Astrocyte (in vitro differentiated cells and primary cell): Measurements from ENCODE around the gene PKNOX1. TPM values are rescaled to one million over a fixed set of nuclear protein-coding genes. Genes with fewer than 3 reads are reported as not detected.

Source experiments
- DNase-seq: peaks from one replicate; pipeline ENCODE4 v3.0.0-alpha.2; 2010; ENCODE audit warnings: low read depth
- FAIRE-seq: peaks from 2 replicates; lab custom pipeline; 2011; peaks lifted over from hg19 to GRCh38; lab: Jason Lieb, UNC
- H2AFZ ChIP-seq: 2 replicates; pipeline ENCODE4 v1.6.0; 2012; ENCODE audit warnings: low read depth, low read length, inconsistent platforms
- H3K27ac ChIP-seq: 2 replicates; pipeline ENCODE4 v1.5.1; 2011; ENCODE audit warnings: low read depth, low read length, inconsistent platforms
- H3K27me3 ChIP-seq: 2 replicates; pipeline ENCODE4 v1.6.0; 2011; ENCODE audit warnings: low read length, inconsistent platforms; ENCODE audit not compliant: insufficient read depth
- H3K36me3 ChIP-seq: 2 replicates; pipeline ENCODE4 v1.5.1; 2011; ENCODE audit warnings: low read length, inconsistent platforms; ENCODE audit not compliant: insufficient read depth
- H3K4me1 ChIP-seq: 2 replicates; pipeline ENCODE4 v1.5.1; 2011; ENCODE audit warnings: low read length, inconsistent platforms; ENCODE audit not compliant: insufficient read depth
- H3K4me2 ChIP-seq: 2 replicates; pipeline ENCODE4 v1.6.0; 2012; ENCODE audit warnings: low read length, inconsistent platforms
- H3K4me3 ChIP-seq: 2 replicates; pipeline ENCODE4 v1.5.1; 2011; ENCODE audit warnings: low read depth, mild to moderate bottlenecking, low read length, inconsistent platforms; ENCODE audit not compliant: insufficient read depth
- H3K79me2 ChIP-seq: 2 replicates; pipeline ENCODE4 v1.6.0; 2012; ENCODE audit warnings: mild to moderate bottlenecking, low read length, inconsistent platforms; ENCODE audit not compliant: insufficient read depth
- H3K9ac ChIP-seq: 2 replicates; pipeline ENCODE4 v1.6.0; 2012; ENCODE audit warnings: mild to moderate bottlenecking, low read length, inconsistent platforms
- H3K9me3 ChIP-seq: 2 replicates; pipeline ENCODE4 v1.5.1; 2012; ENCODE audit warnings: low read depth, mild to moderate bottlenecking, low read length, inconsistent platforms; ENCODE audit not compliant: insufficient read depth
- H4K20me1 ChIP-seq: 2 replicates; pipeline ENCODE4 v1.6.0; 2012; ENCODE audit warnings: low read length, inconsistent platforms; ENCODE audit not compliant: insufficient read depth
- H3K27ac Mint-ChIP-seq: one replicate; pipeline ENCODE4 v1.8.0; 2021; ENCODE audit warnings: mild to moderate bottlenecking, mixed read lengths; ENCODE audit not compliant: unreplicated experiment
- H3K27me3 Mint-ChIP-seq: one replicate; pipeline ENCODE4 v1.8.0; 2021; ENCODE audit warnings: low read depth, mixed read lengths; ENCODE audit not compliant: unreplicated experiment
- H3K36me3 Mint-ChIP-seq: one replicate; pipeline ENCODE4 v1.8.0; 2021; ENCODE audit warnings: low read depth, mixed read lengths; ENCODE audit not compliant: unreplicated experiment
- H3K4me1 Mint-ChIP-seq: one replicate; pipeline ENCODE4 v1.8.0; 2021; ENCODE audit warnings: low read depth, mixed read lengths; ENCODE audit not compliant: unreplicated experiment
- H3K4me3 Mint-ChIP-seq: one replicate; pipeline ENCODE4 v1.8.0; 2021; ENCODE audit warnings: mild to moderate bottlenecking, moderate library complexity, mixed read lengths; ENCODE audit not compliant: unreplicated experiment
- H3K9me3 Mint-ChIP-seq: one replicate; pipeline ENCODE4 v1.8.0; 2021; ENCODE audit warnings: mild to moderate bottlenecking, mixed read lengths; ENCODE audit not compliant: unreplicated experiment
- CTCF ChIP-seq: IDR thresholded peaks from 2 replicates; pipeline ENCODE4 v1.5.1; 2011; ENCODE audit warnings: low read depth, mild to moderate bottlenecking, inconsistent platforms, low read length, moderate library complexity; ENCODE audit not compliant: insufficient read depth
- EZH2 ChIP-seq: IDR thresholded peaks from 2 replicates; pipeline ENCODE4 v1.6.1; 2012; ENCODE audit warnings: mild to moderate bottlenecking, low read length, inconsistent platforms; ENCODE audit not compliant: insufficient read depth
- total RNA-seq: library from RNA; stranded (reverse); gene quantifications from 2 replicates; pipeline ENCODE4 v1.2.1, GENCODE V29; 2021

The PKNOX1 gene
- total RNA-seq, 1 donor from 2014 or later = 11.2 TPM

DNA sequence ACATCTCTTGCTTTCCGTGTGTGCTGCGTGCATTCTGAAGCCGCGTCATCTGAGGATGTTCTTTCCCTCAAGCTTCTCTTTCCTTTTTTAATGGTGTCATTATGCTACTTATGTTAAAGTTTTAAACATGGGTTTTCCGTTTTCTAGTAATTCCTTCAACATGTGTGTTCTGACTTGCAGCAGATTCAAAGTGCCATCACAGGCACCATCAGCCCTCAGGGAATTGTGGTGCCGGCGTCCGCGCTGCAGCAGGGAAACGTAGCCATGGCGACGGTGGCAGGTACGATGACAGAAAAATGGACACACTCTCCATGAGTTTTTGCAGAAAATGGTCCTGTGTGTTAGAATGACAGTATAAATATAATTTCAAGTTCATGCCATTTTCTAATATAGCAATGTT, 42.4 kb downstream of the PKNOX1 start:
- DNase-seq = no peak
- Histone ChIP-seq H3K79me2 (no peaks in the 10 kb centered on the region), H3K27me3 (no peaks in the 10 kb centered on the region), H4K20me1 (no peaks in the 10 kb centered on the region), H3K9ac (no peak overlapping the region), H3K4me1 (no peaks in the 10 kb centered on the region), H3K9me3 (no peaks in the 10 kb centered on the region), H3K36me3 (peaks cover 4% of the 10 kb centered on the region), H3K4me2 (no peak overlapping the region), H2AFZ (no peak overlapping the region), H3K4me3 (no peak overlapping the region), H3K27ac (no peak overlapping the region)
- Mint-ChIP-seq H3K9me3 (no peaks in the 10 kb centered on the region), H3K27ac (no peak overlapping the region), H3K36me3 (peaks cover 14% of the 10 kb centered on the region), H3K4me1 (peaks cover 4% of the 10 kb centered on the region), H3K4me3 (no peak overlapping the region), H3K27me3 (peaks cover 2% of the 10 kb centered on the region)
- TF ChIP-seq CTCF (no peak), EZH2 (no peak)
- FAIRE-seq = no peak

DNA sequence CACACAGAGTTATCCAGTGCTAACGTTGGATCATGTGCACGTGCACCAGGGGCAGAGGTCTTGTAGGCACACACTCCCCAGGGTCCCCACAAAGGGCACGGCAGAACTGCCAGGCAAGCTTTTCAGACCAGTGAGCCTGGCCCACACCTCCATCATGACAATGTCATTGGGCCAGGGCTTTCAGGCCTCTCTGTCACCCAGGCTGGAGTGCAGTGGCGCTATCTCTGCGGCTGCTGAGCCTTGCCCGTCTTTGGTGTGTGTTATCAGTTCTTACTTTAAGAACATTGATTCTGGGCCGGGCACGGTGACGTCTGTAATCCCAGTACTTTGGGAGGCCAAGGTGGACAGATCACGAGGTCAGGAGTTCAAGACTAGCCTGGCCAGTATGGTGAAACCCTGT, 44.2 kb downstream of the PKNOX1 start:
- peaks cover 3% of the 10 kb centered on the region for H3K36me3 ChIP-seq

More for the DNA sequence above, 44.2 kb downstream of the PKNOX1 start:
- Histone ChIP-seq H3K4me3 (no peak overlapping the region), H3K27me3 (no peaks in the 10 kb centered on the region), H4K20me1 (no peaks in the 10 kb centered on the region), H3K79me2 (no peaks in the 10 kb centered on the region), H3K4me2 (no peak overlapping the region), H3K9ac (no peak overlapping the region), H2AFZ (no peak overlapping the region), H3K27ac (no peak overlapping the region), H3K4me1 (no peaks in the 10 kb centered on the region), H3K9me3 (no peaks in the 10 kb centered on the region)
- Mint-ChIP-seq H3K27ac (no peak overlapping the region), H3K4me3 (no peak overlapping the region), H3K4me1 (no peaks in the 10 kb centered on the region), H3K9me3 (no peaks in the 10 kb centered on the region), H3K36me3 (peaks cover 21% of the 10 kb centered on the region), H3K27me3 (peaks cover 2% of the 10 kb centered on the region)
- no peak for DNase-seq
- TF ChIP-seq EZH2 (no peak), CTCF (no peak)
- FAIRE-seq = no peak
